HG03095 (cell line): ENCODE data around the gene PNKD.
A peak's percentile ranks its signal among the peaks of the same experiment; 100 is the strongest.

ENCODE experiments used
- ATAC-seq: cut with Tn5 transposase; IDR thresholded peaks from one replicate; pipeline ENCODE4 v1.9.1; 2021; ENCODE audit warnings: moderate library complexity; ENCODE audit not compliant: unreplicated experiment

Gene PNKD

GRCh38 chr2:218256612-218257350 is 13.5 kb upstream of the PNKD start:
- no peak for ATAC-seq

GRCh38 chr2:218257390-218257981 is 12.8 kb upstream of the PNKD start:
- ATAC-seq = peak; percentile 74

- no peak for ATAC-seq
These were observed 11.0 kb upstream of the PNKD start for GRCh38 chr2:218259099-218259961.

- ATAC-seq = no peak
These were observed 10.2 kb upstream of the PNKD start for GRCh38 chr2:218260166-218260565.

GRCh38 chr2:218260742-218261422 is 9.4 kb upstream of the PNKD start, which contains the start of gene GPBAR1:
TSS of gene GPBAR1 (plus strand) at chr2:218261015. CDS start at chr2:218262725, 1,710 bp downstream.
- ATAC-seq = no peak

- no peak for ATAC-seq
These were observed 8.7 kb upstream of the PNKD start for GRCh38 chr2:218261423-218262236.

- no peak for ATAC-seq
These were observed 8.1 kb upstream of the PNKD start for GRCh38 chr2:218262237-218262600.

- no peak for ATAC-seq
These were observed 7.4 kb upstream of the PNKD start for GRCh38 chr2:218262631-218263586.

- no peak for ATAC-seq
These were observed 6.3 kb upstream of the PNKD start for GRCh38 chr2:218263817-218264641.

GRCh38 chr2:218264773-218265561 is 5.4 kb upstream of the PNKD start:
- ATAC-seq = no peak

- no peak for ATAC-seq
These were observed 4.7 kb upstream of the PNKD start for GRCh38 chr2:218265626-218266025.

GRCh38 chr2:218266316-218266979 is 3.9 kb upstream of the PNKD start:
- ATAC-seq = no peak

- no peak for ATAC-seq
These were observed 3.1 kb upstream of the PNKD start for GRCh38 chr2:218267259-218267658.

- ATAC-seq = no peak
These were observed 585 bp downstream of the PNKD start for GRCh38 chr2:218270721-218271486.

GRCh38 chr2:218271487-218271797 is 1.1 kb downstream of the PNKD start:
- no peak for ATAC-seq

GRCh38 chr2:218271865-218272530 is 1.7 kb downstream of the PNKD start:
- no peak for ATAC-seq
